SK-N-SH treated with all-trans-retinoic acid at 6 μM for 48 hours (cell line): ENCODE measurements around the gene DCPS.

Experiments
- ARNTL ChIP-seq: fragments of 450-650 bp; formaldehyde crosslinking; IDR thresholded peaks from 2 replicates; pipeline ENCODE4 v1.5.0; 2020; ENCODE audit warnings: low read depth, mild to moderate bottlenecking, moderate library complexity, borderline replicate concordance
- CREB5 ChIP-seq: fragments of 250-450 bp; sonication (Bioruptor Pico); IDR thresholded peaks from 2 replicates; pipeline ENCODE4 v1.5.1; 2020; ENCODE audit warnings: low read depth, mild to moderate bottlenecking, moderate library complexity
- GLIS3 ChIP-seq: fragments of 250-450 bp; sonication (Bioruptor Pico); IDR thresholded peaks from 2 replicates; pipeline ENCODE4 v1.5.0; 2020; ENCODE audit warnings: mild to moderate bottlenecking, moderate library complexity
- TCF4 ChIP-seq: fragments of 250-450 bp; sonication (Bioruptor Pico); IDR thresholded peaks from 2 replicates; pipeline ENCODE4 v1.8.0; 2021; ENCODE audit warnings: mild to moderate bottlenecking, moderate library complexity, borderline replicate concordance
- TOX ChIP-seq: fragments of 250-450 bp; sonication (Bioruptor Pico); IDR thresholded peaks from 2 replicates; pipeline ENCODE4 v1.8.0; 2021; ENCODE audit warnings: mild to moderate bottlenecking, moderate library complexity, borderline replicate concordance
- ZFP30 ChIP-seq: fragments of 450-650 bp; formaldehyde crosslinking; IDR thresholded peaks from 2 replicates; pipeline ENCODE4 v1.5.0; 2022; ENCODE audit warnings: mild to moderate bottlenecking, moderate library complexity
- ZNF70 ChIP-seq: fragments of 450-650 bp; formaldehyde crosslinking; IDR thresholded peaks from 2 replicates; pipeline ENCODE4 v1.5.0; 2020; ENCODE audit warnings: mild to moderate bottlenecking, moderate library complexity
- ZNF8 ChIP-seq: fragments of 450-650 bp; formaldehyde crosslinking; IDR thresholded peaks from 2 replicates; pipeline ENCODE4 v1.5.0; 2020; ENCODE audit warnings: mild to moderate bottlenecking, moderate library complexity
- TF ChIP-seq, protein P1 (sequence below): fragments of 250-450 bp; sonication (Bioruptor Pico); IDR thresholded peaks from 2 replicates; pipeline ENCODE4 v1.5.1; 2021; ENCODE audit warnings: mild to moderate bottlenecking, moderate library complexity
- TF ChIP-seq, protein P2 (sequence below): fragments of 250-450 bp; sonication (Bioruptor Pico); IDR thresholded peaks from 2 replicates; pipeline ENCODE4 v1.5.0; 2020; ENCODE audit warnings: mild to moderate bottlenecking, moderate library complexity

- TF ChIP-seq, protein P1, sequence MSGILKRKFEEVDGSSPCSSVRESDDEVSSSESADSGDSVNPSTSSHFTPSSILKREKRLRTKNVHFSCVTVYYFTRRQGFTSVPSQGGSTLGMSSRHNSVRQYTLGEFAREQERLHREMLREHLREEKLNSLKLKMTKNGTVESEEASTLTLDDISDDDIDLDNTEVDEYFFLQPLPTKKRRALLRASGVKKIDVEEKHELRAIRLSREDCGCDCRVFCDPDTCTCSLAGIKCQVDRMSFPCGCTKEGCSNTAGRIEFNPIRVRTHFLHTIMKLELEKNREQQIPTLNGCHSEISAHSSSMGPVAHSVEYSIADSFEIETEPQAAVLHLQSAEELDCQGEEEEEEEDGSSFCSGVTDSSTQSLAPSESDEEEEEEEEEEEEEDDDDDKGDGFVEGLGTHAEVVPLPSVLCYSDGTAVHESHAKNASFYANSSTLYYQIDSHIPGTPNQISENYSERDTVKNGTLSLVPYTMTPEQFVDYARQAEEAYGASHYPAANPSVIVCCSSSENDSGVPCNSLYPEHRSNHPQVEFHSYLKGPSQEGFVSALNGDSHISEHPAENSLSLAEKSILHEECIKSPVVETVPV (CRISPR knock-in tag), result no peak
- no peak for TF ChIP-seq ZNF70 (CRISPR knock-in tag)
- TF ChIP-seq GLIS3 (CRISPR knock-in tag), result no peak
- TF ChIP-seq ZFP30 (CRISPR knock-in tag), result no peak
- TF ChIP-seq, protein P2, sequence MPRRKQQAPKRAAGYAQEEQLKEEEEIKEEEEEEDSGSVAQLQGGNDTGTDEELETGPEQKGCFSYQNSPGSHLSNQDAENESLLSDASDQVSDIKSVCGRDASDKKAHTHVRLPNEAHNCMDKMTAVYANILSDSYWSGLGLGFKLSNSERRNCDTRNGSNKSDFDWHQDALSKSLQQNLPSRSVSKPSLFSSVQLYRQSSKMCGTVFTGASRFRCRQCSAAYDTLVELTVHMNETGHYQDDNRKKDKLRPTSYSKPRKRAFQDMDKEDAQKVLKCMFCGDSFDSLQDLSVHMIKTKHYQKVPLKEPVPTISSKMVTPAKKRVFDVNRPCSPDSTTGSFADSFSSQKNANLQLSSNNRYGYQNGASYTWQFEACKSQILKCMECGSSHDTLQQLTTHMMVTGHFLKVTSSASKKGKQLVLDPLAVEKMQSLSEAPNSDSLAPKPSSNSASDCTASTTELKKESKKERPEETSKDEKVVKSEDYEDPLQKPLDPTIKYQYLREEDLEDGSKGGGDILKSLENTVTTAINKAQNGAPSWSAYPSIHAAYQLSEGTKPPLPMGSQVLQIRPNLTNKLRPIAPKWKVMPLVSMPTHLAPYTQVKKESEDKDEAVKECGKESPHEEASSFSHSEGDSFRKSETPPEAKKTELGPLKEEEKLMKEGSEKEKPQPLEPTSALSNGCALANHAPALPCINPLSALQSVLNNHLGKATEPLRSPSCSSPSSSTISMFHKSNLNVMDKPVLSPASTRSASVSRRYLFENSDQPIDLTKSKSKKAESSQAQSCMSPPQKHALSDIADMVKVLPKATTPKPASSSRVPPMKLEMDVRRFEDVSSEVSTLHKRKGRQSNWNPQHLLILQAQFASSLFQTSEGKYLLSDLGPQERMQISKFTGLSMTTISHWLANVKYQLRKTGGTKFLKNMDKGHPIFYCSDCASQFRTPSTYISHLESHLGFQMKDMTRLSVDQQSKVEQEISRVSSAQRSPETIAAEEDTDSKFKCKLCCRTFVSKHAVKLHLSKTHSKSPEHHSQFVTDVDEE (CRISPR knock-in tag), result no peak
- no peak for TF ChIP-seq CREB5 (CRISPR knock-in tag)
- no peak for TF ChIP-seq TOX (CRISPR knock-in tag)
- no peak for TF ChIP-seq TCF4 (CRISPR knock-in tag)
- TF ChIP-seq ZNF8, result no peak
- TF ChIP-seq ARNTL, result no peak
These were observed 87.6 kb downstream of the DCPS start for GRCh38 chr11:126391286-126391954.
